Measurements from ENCODE around the gene SMIM24.
"Not testable (repeated sequence)": the region's sequence is repeated elsewhere in the genome, so short reads cannot be mapped to it uniquely, and the experiment has no call there.

SMIM24 gene

DNA sequence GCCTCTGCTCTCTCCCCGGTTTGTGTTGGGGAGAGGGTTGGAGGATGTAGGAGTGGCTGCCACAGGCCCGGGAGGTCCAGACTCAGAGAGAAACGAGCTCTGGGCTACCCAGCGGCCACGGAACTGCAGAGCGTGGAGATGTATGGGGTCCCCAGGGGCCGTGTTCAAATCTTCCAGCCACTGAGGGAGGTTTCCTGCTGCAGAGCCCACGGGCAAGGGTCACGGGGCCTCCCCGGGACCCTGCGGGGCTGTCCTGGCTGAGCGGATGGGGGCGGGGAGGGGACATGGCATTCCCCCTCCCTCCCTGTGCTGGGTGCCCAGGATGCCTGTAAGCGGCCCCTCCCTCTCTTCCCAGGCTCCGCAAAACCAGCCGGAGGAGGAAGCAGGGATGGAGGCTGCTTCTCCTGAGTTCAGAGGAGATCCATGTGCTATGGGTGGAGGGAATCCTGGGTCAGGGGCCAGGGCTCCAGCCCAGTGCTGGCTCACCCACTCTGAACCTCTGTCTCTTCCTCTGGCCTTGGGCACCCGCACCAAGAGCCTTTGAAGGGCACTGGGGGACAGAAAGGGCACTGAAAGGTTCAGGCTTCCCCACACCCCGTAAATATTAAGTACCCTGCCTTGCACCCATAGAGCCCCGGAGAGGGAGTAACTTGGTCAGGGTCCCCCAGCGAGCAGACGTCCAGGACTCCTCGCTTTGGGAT is 22.6 kb downstream of the SMIM24 start:
- no peak for DNase-seq

DNA sequence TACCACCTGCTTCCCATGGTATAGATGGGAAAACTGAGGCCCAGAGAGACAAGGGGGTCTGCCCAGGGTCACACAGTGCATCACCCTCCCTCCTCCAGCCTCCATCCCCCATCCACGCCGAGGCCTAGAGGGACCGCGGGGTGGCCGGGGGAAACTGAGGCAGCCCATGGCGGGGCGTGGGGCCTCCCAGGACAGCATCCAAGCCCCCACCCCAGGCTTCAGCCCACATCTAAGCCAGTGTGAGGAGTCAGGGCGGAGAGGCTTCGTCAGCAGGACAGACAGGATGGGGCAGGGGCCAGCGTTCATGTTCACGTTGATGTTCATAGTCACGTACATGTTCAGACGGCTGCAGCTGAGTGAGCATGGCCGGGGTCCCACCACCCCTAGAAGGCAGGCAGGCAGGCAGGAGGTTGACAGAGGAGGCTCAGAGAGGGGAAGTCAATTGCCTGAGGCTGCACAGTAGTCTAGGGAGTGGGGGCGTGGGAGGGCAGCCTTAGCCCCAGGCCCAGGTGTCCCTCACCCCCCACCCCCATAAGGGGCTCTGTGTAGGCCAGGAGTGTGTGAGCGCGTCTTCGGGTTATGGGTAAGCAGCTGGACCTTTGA is 23.3 kb downstream of the SMIM24 start:
- DNase-seq, result no peak

DNA sequence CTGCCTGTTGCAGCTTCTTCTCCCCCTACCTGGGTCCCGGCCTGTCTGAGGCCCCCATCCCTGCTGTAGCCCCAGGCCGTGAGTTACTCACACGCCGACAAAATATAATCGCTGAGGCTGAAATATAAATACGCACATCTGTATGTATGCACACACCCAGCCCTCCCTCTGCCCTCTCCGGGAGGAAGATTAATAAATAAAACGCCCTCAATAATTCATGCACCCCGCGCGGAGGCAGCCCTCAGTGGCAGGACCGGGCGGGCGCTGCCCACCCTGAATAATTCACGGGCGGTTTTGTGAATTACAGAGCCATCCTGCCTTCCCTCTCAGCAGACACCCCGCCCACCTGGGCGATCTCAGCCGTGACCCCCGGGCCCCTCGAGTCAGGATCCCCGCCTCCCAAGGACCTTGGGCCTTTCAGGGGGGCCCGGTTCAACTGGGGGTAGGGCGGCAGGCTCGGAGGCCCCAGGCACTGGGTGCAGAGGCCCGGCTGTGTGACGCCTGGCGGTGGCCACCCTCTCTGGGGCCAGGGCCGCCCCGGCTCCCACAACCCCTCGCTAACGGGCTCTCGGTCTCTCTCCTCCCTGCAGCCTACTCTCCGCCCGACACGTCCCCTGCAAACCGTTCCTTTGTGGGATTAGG is 24.2 kb downstream of the SMIM24 start:
- DNase-seq, result no peak

DNA sequence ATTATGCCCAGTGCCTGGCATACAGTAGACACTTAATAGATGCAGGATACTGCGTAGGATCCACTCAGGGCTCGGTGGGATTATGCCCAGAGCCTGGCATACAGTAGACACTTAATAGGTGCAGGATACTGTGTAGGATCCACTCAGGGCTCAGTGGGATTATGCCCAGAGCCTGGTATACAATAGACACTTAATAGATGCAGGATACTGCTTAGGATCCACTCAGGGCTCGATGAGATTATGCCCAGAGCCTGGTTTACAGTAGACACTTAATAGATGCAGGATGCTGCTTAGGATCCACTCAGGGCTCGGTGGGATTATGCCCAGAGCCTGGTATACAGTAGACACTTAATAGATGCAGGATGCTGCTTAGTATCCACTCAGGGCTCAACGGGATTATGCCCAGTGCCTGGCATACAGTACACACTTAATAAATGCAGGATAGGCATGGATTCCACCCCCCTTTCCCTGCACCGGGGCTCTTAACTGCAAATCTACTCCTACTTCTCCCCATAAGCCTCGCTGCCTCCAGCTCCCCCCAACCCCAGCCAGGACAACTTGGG is 24.9 kb downstream of the SMIM24 start:
- no peak for DNase-seq

DNA sequence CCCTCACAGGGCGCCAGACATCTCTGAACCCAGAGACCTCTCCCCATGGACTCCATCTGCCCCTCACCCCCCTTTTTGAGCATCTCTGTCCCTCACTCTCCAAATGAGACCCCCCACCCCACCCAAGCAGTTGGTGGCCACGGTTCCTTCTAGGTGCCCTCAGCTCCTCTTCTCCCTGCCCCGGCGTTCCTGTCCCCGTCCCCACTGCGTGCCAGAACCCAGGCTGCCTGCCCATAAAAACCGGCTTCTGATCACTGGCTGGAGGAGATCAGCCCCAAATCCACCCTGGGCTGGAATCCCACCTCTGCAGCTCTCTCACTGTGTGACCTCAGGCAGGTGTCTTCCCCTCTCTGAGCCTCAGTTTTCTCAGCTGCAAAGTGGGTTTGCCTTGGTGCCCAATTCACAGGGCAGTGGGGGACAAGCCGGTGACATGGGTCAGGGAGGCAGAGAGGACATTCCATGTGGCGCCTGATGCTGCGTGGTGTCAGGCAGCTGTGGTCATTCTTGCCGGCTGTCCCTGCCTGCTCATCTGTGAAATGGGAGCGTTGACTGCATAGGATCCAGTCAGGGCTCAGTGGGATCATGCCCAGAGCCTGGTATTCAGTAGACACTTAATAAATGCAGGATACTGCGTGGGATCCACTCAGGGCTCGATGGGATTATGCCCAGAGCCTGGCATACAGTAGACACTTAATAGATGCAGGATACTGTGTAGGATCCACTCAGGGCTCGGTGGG is 25.5 kb downstream of the SMIM24 start:
- DNase-seq, result no peak

GRCh38 chr19:3453840-3454239 is 26.5 kb downstream of the SMIM24 start:
- no peak for DNase-seq

GRCh38 chr19:3452942-3453214 is 27.4 kb downstream of the SMIM24 start:
- DNase-seq, result not testable (repeated sequence)

- no peak for DNase-seq
These were observed 28.0 kb downstream of the SMIM24 start for GRCh38 chr19:3452171-3452941.

GRCh38 chr19:3451451-3451866 is 28.9 kb downstream of the SMIM24 start:
- DNase-seq, result no peak

DNA sequence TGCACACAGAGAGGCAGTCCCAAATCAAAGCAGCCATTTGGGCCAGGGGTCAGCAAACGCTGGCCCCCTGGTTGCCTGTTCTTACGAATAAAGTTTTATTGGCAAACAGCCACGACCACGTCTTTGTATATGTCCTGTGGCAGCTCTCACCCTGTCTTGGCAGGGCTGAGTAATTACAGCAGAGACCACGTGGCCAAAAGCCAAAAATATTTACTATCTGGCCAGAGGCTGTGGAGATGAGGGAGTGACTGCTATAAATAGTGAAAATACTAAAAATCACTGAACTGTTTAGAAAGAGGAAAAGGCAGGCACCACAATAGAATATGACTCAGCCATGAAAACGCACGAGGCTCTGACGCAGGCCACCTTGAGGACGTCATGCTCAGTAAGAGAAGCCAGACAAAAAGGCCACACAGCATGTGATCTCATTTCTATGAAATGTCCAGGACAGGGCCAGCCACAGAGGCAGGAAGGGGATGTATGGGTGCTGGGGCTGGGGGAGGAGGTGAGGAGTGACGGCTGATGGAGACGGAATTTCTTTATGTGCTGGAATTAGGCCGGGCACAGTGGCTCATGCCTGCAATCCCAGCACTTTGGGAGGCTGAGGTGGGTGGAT is 29.4 kb downstream of the SMIM24 start:
- peak in 6 of 51 donors; percentile 13 to 62 (median 44) for DNase-seq

- no peak for DNase-seq
These were observed 31.6 kb downstream of the SMIM24 start for GRCh38 chr19:3448616-3449334.

DNA sequence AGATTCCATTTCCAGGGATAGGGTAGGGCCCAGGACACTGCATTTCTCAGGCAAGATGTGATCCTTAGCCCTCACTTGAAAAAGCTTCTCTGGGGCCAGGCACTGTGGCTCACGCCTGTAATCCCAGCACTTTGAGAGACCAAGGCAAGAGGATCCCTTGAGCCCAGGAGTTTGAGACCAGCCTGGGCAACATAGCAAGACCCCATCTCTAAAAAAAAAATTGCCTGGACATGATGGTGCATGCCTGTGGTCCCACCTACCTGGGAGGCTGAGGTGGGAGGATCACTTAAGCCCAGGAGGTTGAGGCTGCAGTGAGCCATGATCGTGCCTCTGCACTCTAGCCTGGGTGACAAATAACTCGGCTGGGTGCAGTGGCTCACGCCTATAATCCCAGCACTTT is 33.7 kb downstream of the SMIM24 start:
- not testable (repeated sequence) for DNase-seq

DNA sequence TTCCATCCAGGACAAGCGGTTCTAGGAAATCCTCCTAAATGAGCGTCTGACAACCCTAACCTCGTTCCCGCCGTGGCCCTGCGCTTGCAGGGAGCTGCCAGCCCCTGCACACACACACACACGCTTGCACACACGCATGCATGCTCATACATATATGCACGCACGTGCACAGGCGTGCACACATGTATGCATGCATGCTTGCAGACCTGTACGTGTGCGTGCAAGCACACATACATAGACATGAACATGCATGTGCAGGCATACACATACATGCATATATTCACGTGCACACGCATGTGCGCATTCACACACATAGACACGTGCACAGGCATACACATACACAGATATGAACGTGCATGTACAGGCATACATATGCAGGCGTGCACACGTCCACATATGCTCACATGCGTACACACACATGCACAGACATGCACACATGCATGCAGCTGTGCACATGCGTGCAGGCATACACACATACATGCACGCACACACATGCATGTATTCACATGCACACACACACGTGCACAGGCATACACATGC is 35.6 kb downstream of the SMIM24 start:
- DNase-seq, result no peak

DNA sequence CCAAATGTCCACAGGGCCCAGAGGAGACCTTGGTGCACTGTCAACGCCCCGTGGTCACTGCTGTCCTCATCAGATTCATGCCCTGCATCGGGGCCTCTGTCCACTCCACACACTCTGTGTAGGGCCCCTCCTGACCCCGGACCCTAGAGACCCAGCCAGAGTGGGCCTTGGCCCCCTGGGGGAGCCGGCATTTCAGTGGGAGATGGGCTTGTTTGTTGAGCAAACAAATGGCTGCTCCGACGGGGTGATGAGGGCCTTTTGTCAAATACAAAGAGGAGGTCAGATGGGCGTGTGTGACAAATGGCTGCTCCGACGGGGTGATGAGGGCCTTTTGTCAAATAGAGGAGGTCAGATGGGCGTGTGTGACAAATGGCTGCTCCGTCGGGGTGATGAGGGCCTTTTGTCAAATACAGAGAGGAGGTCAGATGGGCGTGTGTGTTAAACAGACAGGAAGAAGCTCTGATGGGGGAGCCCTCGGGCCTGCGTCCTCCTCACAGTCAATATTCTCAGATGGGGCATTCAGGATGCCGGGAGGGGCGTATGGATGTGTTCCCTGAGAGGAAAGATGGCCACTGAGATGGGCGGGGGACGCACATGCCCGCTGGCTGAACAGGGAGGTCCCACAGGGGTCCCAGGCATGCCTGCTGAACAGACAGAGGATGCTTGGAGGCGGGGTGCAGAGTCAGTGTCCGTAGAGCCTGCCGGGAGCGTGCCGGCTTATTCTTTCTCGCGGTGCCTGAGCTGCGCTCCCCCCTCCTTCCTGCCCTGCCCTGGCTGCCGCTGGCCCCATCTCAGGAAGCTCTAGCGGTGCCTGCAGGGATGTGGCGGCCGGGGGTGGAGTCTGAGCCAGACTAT is 36.3 kb downstream of the SMIM24 start:
- DNase-seq, result peak in 11 of 51 donors; percentile 10 to 36 (median 20)

GRCh38 chr19:3442487-3443071 is 37.7 kb downstream of the SMIM24 start:
- no peak for DNase-seq

- DNase-seq, result no peak
These were observed 38.4 kb downstream of the SMIM24 start for GRCh38 chr19:3441986-3442329.

- DNase-seq, result no peak
These were observed 39.0 kb downstream of the SMIM24 start for GRCh38 chr19:3441089-3441985.

Measured in hypothalamus (tissue), 51 donors.